HepG2 (cell line): ENCODE measurements around the gene RPL27A. TPM values are rescaled to one million over a fixed set of nuclear protein-coding genes. Genes with fewer than 3 reads are reported as not detected.

Experiments used
- DNMT3B ChIP-seq: conservative IDR thresholded peaks from 2 replicates; pipeline ENCODE4 v1.6.1; 2016; ENCODE audit warnings: missing biosample characterization, control low read depth
- DR1 ChIP-seq: sonication (generic); formaldehyde crosslinking; IDR thresholded peaks from 2 replicates; pipeline ENCODE4 v1.8.0; 2021; ENCODE audit warnings: mild to moderate bottlenecking, missing genetic modification reagents, inconsistent platforms
- EZH2 ChIP-seq: conservative IDR thresholded peaks from 2 replicates; pipeline ENCODE4 v1.6.1; 2012; ENCODE audit warnings: mild to moderate bottlenecking, low read depth, low read length, moderate library complexity
- FLYWCH1 ChIP-seq: sonication (generic); formaldehyde crosslinking; IDR thresholded peaks from 2 replicates; pipeline ENCODE4 v1.8.1; 2023; ENCODE audit warnings: mild to moderate bottlenecking, missing genetic modification reagents
- HMG20A ChIP-seq: IDR thresholded peaks from 2 replicates; pipeline ENCODE4 v1.6.1; 2016; ENCODE audit warnings: borderline replicate concordance
- KAT2B ChIP-seq: fragments of 150-350 bp; IDR thresholded peaks from 2 replicates; pipeline ENCODE4 v1.6.1; 2014; ENCODE audit warnings: low read depth, low read length, borderline replicate concordance
- KLF6 ChIP-seq: IDR thresholded peaks from 2 replicates; pipeline ENCODE4 v1.8.0; 2016; ENCODE audit warnings: missing biosample characterization, missing genetic modification reagents
- MAFK ChIP-seq, 2 experiments: IDR thresholded peaks in 1 of 2; conservative IDR thresholded peaks in 1 of 2; 2 replicates each; pipeline ENCODE4 v1.6.1; 2011; ENCODE audit warnings: improper control_type of control experiment in 2 of 2, low read length in 2 of 2
- MEF2D ChIP-seq: sonication (generic); formaldehyde crosslinking; IDR thresholded peaks from 2 replicates; pipeline ENCODE4 v1.5.1; 2020; ENCODE audit warnings: mild to moderate bottlenecking, missing genetic modification reagents
- PPARG ChIP-seq: conservative IDR thresholded peaks from 2 replicates; pipeline ENCODE4 v1.6.1; 2016; ENCODE audit warnings: missing biosample characterization, missing genetic modification reagents
- RFX1 ChIP-seq: fragments of 450-650 bp; IDR thresholded peaks from 2 replicates; pipeline ENCODE4 v1.6.1; 2017
- SAFB2 ChIP-seq: sonication (generic); formaldehyde crosslinking; IDR thresholded peaks from 2 replicates; pipeline ENCODE4 v1.5.1; 2020; ENCODE audit warnings: missing genetic modification reagents, low read depth, mild to moderate bottlenecking, borderline replicate concordance
- SMAD1 ChIP-seq: sonication (generic); formaldehyde crosslinking; IDR thresholded peaks from 2 replicates; pipeline ENCODE4 v1.4.0; 2020; ENCODE audit warnings: missing genetic modification reagents, low read depth, mild to moderate bottlenecking, borderline replicate concordance
- SP2 ChIP-seq: sonication (generic); formaldehyde crosslinking; IDR thresholded peaks from 2 replicates; pipeline ENCODE4 v1.5.1; 2020; ENCODE audit warnings: mild to moderate bottlenecking, missing genetic modification reagents
- ZNF121 ChIP-seq: sonication (generic); formaldehyde crosslinking; IDR thresholded peaks from 2 replicates; pipeline ENCODE4 v1.5.0; 2020; ENCODE audit warnings: mild to moderate bottlenecking, missing genetic modification reagents
- ZNF343 ChIP-seq: sonication (generic); formaldehyde crosslinking; IDR thresholded peaks from 2 replicates; pipeline ENCODE4 v1.4.0; 2020; ENCODE audit warnings: mild to moderate bottlenecking, missing genetic modification reagents
- ZNF501 ChIP-seq: sonication (generic); formaldehyde crosslinking; IDR thresholded peaks from 2 replicates; pipeline ENCODE4 v1.5.1; 2020; ENCODE audit warnings: mild to moderate bottlenecking, moderate library complexity, missing genetic modification reagents
- ZNF552 ChIP-seq: sonication (generic); formaldehyde crosslinking; IDR thresholded peaks from 2 replicates; pipeline ENCODE4 v1.9.0; 2022; ENCODE audit warnings: missing genetic modification reagents, mild to moderate bottlenecking, borderline replicate concordance
- ZNF556 ChIP-seq: sonication (generic); formaldehyde crosslinking; IDR thresholded peaks from 2 replicates; pipeline ENCODE4 v1.4.0; 2020; ENCODE audit warnings: mild to moderate bottlenecking, missing genetic modification reagents, borderline replicate concordance
- ZNF614 ChIP-seq: IDR thresholded peaks from 2 replicates; pipeline ENCODE4 v1.6.1; 2018; ENCODE audit warnings: missing biosample characterization, missing genetic modification reagents, inconsistent platforms, borderline replicate concordance
- ZNF747 ChIP-seq: sonication (generic); formaldehyde crosslinking; IDR thresholded peaks from 2 replicates; pipeline ENCODE4 v1.8.1; 2023; ENCODE audit warnings: missing genetic modification reagents, mild to moderate bottlenecking, borderline replicate concordance
- ZSCAN21 ChIP-seq: sonication (generic); formaldehyde crosslinking; IDR thresholded peaks from 2 replicates; pipeline ENCODE4 v1.8.0; 2022; ENCODE audit warnings: mild to moderate bottlenecking, missing genetic modification reagents, moderate library complexity, borderline replicate concordance
- polyA plus RNA-seq, 8 experiments: library from polyadenylated mRNA; depleted of rRNA in 3 of 8; stranded (reverse) in 7 of 8; unstranded in 1 of 8; fragments of >200 nt; fragmentation: Illumina TruSeq in 4 of 8; extraction: Trizol in 4 of 8; gene quantifications; 2 replicates each; pipeline versions ENCODE4 v1.2.1 to v1.2.3, GENCODE V29; 2011 to 2016; ENCODE audit warnings: low read depth in 4 of 8, missing spikeins in 1 of 8, mixed read lengths in 1 of 8; ENCODE audit not compliant: insufficient read depth in 1 of 8
- total RNA-seq, 5 experiments: library from RNA; depleted of rRNA; stranded (reverse); fragments of >200 nt; fragmentation: Illumina TruSeq; extraction: Trizol; gene quantifications; 2 replicates each; pipeline ENCODE4 v1.2.3, GENCODE V29; 2016; ENCODE audit warnings: low read depth in 1 of 5
- TF ChIP-seq, protein P1 (sequence below): sonication (generic); formaldehyde crosslinking; IDR thresholded peaks from 2 replicates; pipeline ENCODE4 v1.4.0; 2020; ENCODE audit warnings: missing genetic modification reagents, mild to moderate bottlenecking, borderline replicate concordance
- TF ChIP-seq, protein P2 (sequence below): sonication (generic); formaldehyde crosslinking; IDR thresholded peaks from 2 replicates; pipeline ENCODE4 v1.4.0; 2020; ENCODE audit warnings: mild to moderate bottlenecking, missing genetic modification reagents
- TF ChIP-seq, protein P3 (sequence below): sonication (generic); formaldehyde crosslinking; IDR thresholded peaks from 2 replicates; pipeline ENCODE4 v1.4.0; 2020; ENCODE audit warnings: missing genetic modification reagents

Gene RPL27A
- total and polyA plus RNA-seq, 2 of the 13 experiments (the other 11 are each of a cell fraction or from before 2014, with no cell fraction given), result 1,531 to 2,153 TPM

DNA sequence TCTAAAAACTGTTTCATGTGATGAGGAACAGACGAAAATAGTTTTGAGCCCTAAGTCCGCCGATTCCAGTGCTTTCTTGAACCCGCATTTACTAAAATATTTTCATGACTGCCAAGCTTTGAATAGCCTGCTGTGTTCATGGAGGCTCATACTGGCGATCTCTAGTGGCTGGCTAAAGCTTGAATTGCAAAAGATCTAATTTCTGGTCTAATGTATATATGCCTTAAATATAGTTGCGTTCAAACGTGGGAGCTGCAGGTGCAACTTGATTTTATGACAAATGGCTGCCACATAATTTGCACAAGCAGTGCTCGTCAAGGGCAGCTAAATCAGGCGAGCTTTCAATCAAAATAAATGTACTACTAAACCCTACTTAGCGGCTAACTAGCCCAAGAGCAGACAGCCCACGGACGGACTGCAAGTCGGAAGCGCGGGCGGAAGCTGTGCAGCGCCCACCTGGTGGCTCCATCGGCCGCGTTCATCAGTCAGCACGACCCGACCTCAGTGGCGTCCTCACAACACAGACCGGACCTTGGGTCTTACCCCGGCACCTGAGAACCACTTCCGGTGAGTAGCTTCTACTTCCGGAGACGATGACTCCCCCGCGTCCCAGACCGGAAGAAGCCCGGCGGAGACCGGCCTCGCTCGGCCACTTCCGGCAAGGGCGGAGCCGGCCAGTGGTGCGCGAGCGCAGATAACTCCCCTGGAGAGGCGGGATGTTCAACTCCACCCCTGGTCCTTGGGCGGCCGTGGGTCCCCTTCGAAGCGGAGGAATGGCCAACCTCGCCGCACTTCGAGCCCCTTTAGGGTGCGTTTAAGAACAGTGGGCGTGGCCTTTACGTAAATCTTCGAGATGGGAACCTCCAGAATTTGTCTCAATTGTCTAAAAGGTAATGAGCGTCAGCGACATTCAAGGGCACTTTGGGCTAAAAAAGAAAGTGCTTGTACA, 6.1 kb downstream of the RPL27A start (continued):
- TF ChIP-seq ZNF747 (peak; percentile 81; the same call in 1 of the 2 replicates), ZNF501 (peak; percentile 79), PPARG (CRISPR knock-in tag) (no peak), SMAD1 (CRISPR knock-in tag) (peak; percentile 81), KAT2B (no peak), KLF6 (no peak), DNMT3B (0 out of 2 replicates have a peak, but pooled peaks have one; percentile 36), ZNF614 (CRISPR knock-in tag) (peak; percentile 88), ZSCAN21 (CRISPR knock-in tag) (peak; percentile 81), RFX1 (no peak), ZNF552 (0 out of 2 replicates have a peak, but pooled peaks have one; percentile 48), SP2 (CRISPR knock-in tag) (peak; percentile 71), HMG20A (CRISPR knock-in tag) (peak; percentile 32; the same call in 1 of the 2 replicates), MAFK (conservative IDR thresholded peaks at IDR 0.05 in 1 of 2, IDR thresholded peaks at IDR 0.05 in 1 of 2; ENCODE audit: low read length in 2 of 2) (no peak), MEF2D (peak; percentile 76), FLYWCH1 (0 out of 2 replicates have a peak, but pooled peaks have one; percentile 37), SAFB2 (CRISPR knock-in tag) (peak; percentile 95; the same call in 1 of the 2 replicates), ZNF121 (CRISPR knock-in tag) (peak; percentile 8; the same call in 1 of the 2 replicates), DR1 (CRISPR knock-in tag) (peak; percentile 61; the same call in 1 of the 2 replicates), ZNF343 (CRISPR knock-in tag) (peak; percentile 82; the same call in 1 of the 2 replicates), ZNF556 (peak; percentile 94), EZH2 (no peak)
- TF ChIP-seq, protein P1, sequence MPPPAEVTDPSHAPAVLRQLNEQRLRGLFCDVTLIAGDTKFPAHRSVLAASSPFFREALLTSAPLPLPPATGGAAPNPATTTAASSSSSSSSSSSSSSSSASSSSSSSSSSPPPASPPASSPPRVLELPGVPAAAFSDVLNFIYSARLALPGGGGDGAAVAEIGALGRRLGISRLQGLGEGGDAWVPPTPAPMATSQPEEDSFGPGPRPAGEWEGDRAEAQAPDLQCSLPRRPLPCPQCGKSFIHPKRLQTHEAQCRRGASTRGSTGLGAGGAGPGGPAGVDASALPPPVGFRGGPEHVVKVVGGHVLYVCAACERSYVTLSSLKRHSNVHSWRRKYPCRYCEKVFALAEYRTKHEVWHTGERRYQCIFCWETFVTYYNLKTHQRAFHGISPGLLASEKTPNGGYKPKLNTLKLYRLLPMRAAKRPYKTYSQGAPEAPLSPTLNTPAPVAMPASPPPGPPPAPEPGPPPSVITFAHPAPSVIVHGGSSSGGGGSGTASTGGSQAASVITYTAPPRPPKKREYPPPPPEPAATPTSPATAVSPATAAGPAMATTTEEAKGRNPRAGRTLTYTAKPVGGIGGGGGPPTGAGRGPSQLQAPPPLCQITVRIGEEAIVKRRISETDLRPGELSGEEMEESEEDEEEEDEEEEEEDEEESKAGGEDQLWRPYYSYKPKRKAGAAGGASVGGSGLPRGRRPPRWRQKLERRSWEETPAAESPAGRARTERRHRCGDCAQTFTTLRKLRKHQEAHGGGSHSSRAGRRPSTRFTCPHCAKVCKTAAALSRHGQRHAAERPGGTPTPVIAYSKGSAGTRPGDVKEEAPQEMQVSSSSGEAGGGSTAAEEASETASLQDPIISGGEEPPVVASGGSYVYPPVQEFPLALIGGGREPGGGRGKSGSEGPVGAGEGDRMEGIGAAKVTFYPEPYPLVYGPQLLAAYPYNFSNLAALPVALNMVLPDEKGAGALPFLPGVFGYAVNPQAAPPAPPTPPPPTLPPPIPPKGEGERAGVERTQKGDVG, result peak; percentile 65; the same call in 1 of the 2 replicates
- TF ChIP-seq, protein P2, sequence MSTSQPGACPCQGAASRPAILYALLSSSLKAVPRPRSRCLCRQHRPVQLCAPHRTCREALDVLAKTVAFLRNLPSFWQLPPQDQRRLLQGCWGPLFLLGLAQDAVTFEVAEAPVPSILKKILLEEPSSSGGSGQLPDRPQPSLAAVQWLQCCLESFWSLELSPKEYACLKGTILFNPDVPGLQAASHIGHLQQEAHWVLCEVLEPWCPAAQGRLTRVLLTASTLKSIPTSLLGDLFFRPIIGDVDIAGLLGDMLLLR, result no peak
- TF ChIP-seq, protein P3, sequence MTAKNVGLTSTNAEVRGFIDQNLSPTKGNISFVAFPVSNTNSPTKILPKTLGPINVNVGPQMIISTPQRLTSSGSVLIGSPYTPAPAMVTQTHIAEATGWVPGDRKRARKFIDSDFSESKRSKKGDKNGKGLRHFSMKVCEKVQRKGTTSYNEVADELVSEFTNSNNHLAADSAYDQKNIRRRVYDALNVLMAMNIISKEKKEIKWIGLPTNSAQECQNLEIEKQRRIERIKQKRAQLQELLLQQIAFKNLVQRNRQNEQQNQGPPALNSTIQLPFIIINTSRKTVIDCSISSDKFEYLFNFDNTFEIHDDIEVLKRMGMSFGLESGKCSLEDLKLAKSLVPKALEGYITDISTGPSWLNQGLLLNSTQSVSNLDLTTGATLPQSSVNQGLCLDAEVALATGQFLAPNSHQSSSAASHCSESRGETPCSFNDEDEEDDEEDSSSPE, result peak; percentile 96
